Testis (tissue), 2 donors: Measurements from ENCODE around the gene LMBR1L.

ENCODE experiments used
- CTCF ChIP-seq, 3 experiments: fragments of 450-650 bp in 2 of 3; fragments of 200-600 bp in 1 of 3; sonication (generic) in 1 of 3; IDR thresholded peaks; one replicate each; pipeline ENCODE4 v1.5.1; 2016 to 2019; ENCODE audit warnings: antibody characterized with exemption in 3 of 3, mild to moderate bottlenecking in 2 of 3, moderate library complexity in 1 of 3
- POLR2A ChIP-seq: fragments of 450-650 bp; IDR thresholded peaks from one replicate; pipeline ENCODE4 v1.6.1; 2017; ENCODE audit warnings: antibody characterized with exemption, mild to moderate bottlenecking, moderate library complexity

GRCh38 chr12:49133590-49133989 lies 22.9 kb upstream of the LMBR1L start:
- TF ChIP-seq POLR2A (no peak), CTCF (IDR thresholded peaks at IDR 0.05) (no peak)
